ENCODE measurements around the gene SLC26A6. TPM values are rescaled to one million over a fixed set of nuclear protein-coding genes. Genes with fewer than 3 reads are reported as not detected.

The SLC26A6 gene, protein sequence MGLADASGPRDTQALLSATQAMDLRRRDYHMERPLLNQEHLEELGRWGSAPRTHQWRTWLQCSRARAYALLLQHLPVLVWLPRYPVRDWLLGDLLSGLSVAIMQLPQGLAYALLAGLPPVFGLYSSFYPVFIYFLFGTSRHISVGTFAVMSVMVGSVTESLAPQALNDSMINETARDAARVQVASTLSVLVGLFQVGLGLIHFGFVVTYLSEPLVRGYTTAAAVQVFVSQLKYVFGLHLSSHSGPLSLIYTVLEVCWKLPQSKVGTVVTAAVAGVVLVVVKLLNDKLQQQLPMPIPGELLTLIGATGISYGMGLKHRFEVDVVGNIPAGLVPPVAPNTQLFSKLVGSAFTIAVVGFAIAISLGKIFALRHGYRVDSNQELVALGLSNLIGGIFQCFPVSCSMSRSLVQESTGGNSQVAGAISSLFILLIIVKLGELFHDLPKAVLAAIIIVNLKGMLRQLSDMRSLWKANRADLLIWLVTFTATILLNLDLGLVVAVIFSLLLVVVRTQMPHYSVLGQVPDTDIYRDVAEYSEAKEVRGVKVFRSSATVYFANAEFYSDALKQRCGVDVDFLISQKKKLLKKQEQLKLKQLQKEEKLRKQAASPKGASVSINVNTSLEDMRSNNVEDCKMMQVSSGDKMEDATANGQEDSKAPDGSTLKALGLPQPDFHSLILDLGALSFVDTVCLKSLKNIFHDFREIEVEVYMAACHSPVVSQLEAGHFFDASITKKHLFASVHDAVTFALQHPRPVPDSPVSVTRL
- 4.4 and 9.7 TPM in 2 replicates for total RNA-seq (2014; rRNA removed; shearing (Covaris generic); ENCODE audit: low replicate concordance)

DNA sequence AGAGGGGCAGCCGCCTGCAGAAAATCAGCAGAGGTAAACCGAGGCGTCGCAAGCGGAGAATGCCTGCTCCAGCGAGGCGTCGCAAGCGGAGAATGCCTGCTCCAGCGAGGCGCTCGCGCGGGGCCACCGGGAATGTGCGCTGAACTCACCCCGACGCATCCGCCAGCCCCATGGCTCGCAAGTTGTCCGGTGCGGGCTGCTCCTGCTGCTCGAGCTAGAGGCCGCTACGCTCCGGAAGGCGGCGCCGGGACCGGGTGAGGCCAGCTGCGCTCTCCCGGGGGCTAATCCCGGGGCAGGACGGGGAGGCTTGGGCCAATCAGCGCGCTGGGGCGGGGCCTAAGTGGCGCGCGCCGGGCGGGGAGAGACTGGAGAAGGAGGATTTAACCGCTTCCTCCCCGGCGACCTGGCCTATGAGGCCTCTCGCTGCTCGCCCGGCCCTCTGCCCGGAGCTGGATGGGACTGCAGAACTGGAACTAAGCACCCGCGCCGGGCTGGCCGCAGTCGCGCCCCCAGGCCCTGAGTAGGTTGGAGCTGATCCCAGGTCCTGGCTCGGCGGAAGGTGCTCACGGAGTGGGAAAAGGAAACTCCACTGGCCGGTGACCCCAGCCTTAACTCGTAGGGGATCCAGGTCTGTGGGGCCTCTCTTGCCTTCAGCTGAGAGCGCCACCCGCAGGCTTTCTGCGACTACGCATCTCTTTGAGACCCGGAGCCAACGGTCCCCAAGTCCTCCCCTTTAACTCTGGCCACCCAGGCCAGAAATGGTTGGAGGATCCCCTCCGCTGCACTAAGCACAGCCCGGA, at the start of gene SLC26A6:
Gene SLC26A6, minus strand, starts transcription at position 240 of the 800 bp plus-strand sequence. Its CDS starts 68 bp downstream, at position 172.
- peak; percentile 95 for DNase-seq
- no peaks in the 10 kb centered on the region for H3K36me3 ChIP-seq
- H3K4me3 ChIP-seq, result peak within 1 kb of the TSS; percentile 68
- no peaks in the 10 kb centered on the region for H3K9me3 ChIP-seq
- H3K27me3 ChIP-seq, result no peaks in the 10 kb centered on the region

DNA sequence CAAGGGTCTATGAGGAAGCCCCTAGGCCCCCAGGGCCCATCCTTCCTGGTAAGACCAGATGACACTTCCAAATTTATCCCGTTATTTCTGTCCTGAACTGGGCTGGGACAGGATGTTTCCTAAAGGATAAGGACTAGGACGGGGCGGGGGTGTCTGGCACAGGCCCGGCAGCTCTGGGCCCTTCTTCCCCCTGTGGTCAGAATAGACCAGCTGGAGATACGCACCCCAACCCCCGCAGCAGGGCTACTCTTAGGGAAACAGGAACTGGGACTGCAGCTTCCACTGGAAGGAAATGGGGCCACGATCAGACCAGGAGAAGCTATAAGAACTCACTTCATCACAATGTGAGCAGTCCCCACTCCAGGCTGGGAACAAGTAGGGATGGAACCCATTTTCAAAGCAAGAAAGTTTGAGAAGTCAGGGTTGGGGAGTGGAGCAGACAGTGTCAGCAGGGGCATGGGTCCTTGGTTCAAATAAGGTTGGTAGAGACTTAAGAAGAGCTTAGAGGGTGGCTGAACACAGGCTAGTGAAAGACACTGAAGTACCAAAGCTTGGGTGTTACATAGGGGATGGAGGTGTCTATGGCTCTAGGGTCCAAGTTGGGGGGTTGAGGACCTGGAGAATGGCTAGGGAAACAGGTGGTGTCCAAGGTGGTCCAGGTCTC, 49.4 kb upstream of the SLC26A6 start:
- DNase-seq, result no peak
- Histone ChIP-seq H3K27me3 (no peaks in the 10 kb centered on the region), H3K4me3 (no peak overlapping the region), H3K36me3 (peaks cover 3% of the 10 kb centered on the region), H3K9me3 (no peaks in the 10 kb centered on the region)

DNA sequence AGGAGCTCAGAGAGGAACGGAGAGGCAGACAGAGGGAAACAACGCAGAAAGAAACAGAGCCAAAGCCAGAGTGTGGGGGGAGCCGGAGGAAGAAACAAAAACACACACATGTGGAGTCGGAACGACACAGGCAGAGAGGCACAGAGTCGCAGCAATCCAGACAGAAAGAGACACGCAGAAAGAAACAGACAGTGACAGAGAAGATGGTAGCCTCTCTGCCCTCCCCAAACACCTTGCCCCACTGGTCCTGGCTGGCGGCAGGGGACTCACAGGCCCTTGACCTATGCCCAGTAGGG, 48.7 kb upstream of the SLC26A6 start:
- Histone ChIP-seq H3K27me3 (no peaks in the 10 kb centered on the region), H3K4me3 (no peak overlapping the region), H3K36me3 (peaks cover 3% of the 10 kb centered on the region; the same call in 1 of the 2 replicates), H3K9me3 (no peaks in the 10 kb centered on the region)
- no peak for DNase-seq

DNA sequence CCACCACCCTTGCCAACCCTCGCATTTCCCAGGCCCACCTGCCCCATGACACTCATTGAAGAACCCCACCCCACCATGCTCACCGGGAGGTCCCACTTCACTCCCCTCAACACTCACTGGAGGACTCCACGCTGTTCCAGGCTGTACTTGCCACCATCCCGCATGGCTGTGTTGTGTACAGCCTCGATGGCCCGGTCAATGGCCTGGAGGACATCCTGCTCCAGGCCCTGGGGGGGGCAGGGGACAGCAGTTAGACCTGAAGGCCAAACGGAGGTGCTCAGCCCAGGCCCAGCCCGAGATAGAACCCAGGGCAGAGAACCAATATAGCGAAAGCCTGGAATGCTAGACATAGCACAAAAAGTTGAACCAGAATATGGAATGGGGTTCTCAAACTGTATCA, 47.5 kb upstream of the SLC26A6 start:
- Histone ChIP-seq H3K9me3 (no peaks in the 10 kb centered on the region), H3K36me3 (peaks cover 3% of the 10 kb centered on the region; the same call in 1 of the 2 replicates), H3K27me3 (no peaks in the 10 kb centered on the region), H3K4me3 (no peak overlapping the region)
- DNase-seq, result no peak

DNA sequence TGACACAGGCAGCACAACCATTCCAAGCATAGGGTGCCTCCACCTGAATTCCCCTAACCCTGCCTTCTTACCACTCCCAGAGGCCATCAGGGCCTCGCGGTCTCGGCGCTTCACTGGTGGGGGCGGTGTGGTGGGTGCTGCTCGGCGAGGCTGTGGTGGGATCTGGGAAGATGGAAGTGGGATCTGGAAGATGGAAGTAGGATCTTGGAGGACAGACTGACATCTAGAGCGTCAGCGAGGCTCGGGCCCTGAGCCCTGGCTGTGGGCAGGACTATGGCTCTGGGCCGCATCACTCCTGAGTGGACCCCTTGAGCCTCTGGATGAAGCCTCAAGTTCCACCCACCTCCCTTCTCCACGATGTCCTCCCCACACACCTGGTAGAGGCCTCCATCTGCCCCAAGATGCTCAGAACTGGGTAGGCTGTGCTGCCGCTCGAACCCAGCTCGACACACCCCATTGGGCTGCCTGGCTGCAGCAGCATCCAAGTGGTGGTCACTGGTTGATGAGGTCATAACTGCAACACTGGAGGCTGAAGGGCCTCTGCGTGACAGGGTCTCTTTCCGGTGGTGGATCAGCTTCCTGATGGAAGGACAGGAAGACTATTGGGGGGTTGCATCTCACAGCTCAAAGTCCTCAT, 46.8 kb upstream of the SLC26A6 start:
- Histone ChIP-seq H3K36me3 (no peaks in the 10 kb centered on the region), H3K9me3 (no peaks in the 10 kb centered on the region), H3K27me3 (no peaks in the 10 kb centered on the region), H3K4me3 (no peak overlapping the region)
- DNase-seq, result no peak

DNA sequence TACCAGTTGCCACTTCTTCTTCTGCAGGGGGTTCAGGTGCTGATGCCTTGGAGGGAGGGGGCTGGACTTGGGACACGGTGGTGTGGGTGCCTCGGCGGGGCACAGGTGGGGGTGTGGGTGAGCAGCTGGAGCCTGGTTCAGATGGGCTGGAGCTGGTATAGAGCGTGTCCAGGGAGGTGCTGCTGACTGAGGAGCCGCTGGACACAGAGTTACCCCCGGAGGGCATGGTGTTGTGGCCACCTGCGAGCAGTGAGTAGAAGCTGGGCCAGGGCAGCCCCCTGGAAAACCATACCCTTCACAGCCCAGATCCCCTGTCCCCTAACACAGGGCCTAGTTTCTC, 46.2 kb upstream of the SLC26A6 start:
- no peaks in the 10 kb centered on the region for H3K9me3 ChIP-seq

DNA sequence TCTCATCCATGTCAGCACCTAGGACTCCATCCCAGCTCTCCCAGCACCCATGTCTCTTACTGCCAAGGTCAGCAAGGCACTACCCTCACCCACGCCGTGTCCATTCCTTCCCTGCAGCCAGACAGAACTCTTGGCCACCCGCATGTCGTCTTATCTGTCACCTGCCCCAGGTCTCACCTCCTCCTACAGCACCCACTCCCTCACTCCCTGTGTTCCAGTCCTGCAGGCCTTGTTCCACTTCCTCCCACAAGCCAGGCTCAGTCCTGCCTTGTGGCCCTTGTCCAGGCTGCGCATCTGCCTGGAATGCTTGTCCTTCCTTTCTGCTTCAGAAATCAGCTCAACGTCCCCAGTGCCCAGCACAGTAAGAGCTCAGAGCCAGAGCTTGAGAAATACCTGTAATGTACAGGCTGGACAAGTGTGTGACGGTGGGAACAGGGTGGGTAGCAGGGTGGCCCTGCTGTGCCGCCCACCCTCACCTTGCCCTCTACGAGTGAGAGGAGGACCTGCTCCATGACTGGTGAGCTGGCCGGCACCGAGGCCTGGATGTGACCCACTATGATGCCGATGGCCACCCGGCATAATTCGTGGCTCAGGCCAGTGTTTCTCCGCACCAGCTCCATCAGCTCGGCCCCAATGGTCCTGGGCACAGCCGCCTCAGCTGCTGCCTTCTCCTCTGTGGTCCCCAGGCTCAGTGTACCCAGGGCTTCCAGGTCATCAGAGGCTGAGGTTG, 45.7 kb upstream of the SLC26A6 start:
- Histone ChIP-seq H3K4me3 (no peak overlapping the region), H3K36me3 (no peaks in the 10 kb centered on the region), H3K27me3 (no peaks in the 10 kb centered on the region), H3K9me3 (no peaks in the 10 kb centered on the region)
- DNase-seq, result no peak

More for the DNA sequence above, 46.2 kb upstream of the SLC26A6 start:
- no peak for DNase-seq
- H3K27me3 ChIP-seq, result no peaks in the 10 kb centered on the region
- no peaks in the 10 kb centered on the region for H3K36me3 ChIP-seq
- no peak overlapping the region for H3K4me3 ChIP-seq

DNA sequence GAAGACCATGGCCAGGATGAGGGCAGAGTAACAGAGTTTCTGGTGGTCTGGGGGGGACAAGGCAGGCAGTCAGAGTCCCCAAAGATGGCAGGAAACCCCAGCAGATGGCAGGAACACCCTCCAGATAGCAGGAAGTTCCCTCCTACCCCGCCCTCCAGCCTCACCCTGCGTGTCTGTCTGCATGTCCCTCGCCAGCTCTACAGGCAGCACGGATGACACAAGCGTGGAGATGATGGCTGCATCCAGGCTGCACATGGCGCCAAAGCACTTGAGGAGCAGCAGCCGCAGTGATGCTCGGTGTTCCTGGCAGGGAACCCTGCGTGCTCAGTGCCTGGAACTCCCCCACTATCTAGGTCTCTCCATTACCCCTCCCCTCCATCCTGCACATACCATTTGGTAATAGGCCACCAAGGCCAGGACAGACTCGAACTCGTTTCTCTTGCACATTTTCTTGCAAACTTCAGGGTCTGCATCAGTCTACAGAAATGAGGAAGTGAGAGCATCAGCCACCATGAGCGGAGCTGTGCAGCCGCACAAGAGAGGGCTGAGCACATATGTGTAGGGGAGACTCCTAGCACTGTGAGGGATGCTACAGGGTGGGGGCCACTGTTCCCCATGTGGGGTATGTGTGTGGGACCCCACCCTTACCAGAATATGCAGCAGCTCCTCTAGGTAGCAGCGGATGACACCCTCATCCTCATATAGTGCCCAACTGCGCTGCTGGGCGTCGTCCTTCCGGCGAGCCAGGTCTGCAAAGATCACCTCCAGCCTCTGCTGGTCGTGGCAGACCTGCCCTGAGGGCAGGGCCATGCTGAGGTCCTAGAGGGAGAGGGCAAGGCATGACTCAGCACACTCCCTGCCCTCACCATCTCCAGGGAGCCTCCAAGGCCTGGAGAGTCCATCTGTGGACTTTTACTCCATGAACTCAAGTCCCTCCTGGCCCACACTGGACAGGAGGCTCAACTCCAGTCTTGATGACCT, 44.4 kb upstream of the SLC26A6 start:
- DNase-seq, result no peak
- no peaks in the 10 kb centered on the region for H3K36me3 ChIP-seq

DNA sequence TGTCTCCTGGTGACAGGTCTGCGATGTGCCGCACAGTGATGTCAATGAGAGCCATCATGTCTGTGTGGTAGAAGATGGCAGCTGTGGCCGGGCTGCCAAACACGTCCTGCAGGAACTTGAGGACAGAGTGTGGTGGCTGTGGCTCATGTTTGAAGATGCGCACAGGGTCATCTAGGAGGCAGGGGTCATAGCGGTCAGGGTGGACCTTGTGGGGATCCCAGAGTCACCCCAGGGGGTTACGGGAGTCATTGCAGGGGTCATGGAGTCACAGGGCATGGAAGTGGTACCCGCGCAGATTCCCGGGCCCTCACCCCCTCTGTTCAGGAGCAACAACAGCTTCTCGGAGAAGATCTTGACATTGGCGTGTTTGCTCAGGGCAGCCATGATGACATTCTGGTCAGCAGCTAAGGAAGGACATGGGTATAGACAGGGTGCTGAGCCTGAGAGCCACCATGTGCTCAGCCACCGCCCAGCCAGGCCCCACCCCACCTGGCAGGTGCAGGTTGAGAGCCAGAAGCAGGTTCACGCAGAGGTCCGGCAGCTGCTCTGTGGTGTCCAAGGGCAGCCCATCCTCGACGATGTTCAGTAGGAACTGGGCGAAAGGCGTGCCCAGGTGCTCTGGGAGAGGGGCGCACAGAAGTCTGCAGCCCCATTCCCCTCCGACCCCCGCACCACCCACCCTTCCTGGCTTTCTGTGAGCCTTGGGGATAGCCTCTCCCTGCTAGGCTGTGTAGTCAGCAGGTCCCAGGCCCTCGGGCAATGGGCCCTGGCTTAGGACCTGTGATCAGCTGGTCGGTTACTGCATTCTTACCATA, 43.5 kb upstream of the SLC26A6 start:
- no peaks in the 10 kb centered on the region for H3K9me3 ChIP-seq
- DNase-seq, result no peak
- H3K36me3 ChIP-seq, result no peaks in the 10 kb centered on the region
- no peak overlapping the region for H3K4me3 ChIP-seq
- H3K27me3 ChIP-seq, result no peaks in the 10 kb centered on the region

More for the DNA sequence above, 44.4 kb upstream of the SLC26A6 start:
- H3K9me3 ChIP-seq, result no peaks in the 10 kb centered on the region
- no peak overlapping the region for H3K4me3 ChIP-seq
- H3K27me3 ChIP-seq, result no peaks in the 10 kb centered on the region

DNA sequence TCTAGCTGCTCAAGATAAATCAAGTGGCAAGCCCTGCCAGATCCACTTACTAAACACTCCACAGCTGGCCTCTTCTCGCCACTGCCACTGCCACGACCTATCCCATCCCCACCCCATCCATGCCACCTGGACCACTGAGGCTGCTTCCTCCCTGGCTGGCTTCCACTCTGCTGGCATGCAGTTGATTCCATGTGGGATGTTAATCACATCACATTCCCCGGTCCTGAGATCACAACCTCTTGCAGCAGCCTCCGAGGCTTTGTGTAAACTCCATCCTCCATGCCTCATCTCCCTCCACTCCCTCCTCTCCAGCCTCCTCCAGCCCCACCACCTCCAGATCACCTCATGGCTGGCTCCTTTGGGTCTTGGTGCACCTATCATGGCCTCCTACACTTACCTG, 42.8 kb upstream of the SLC26A6 start:
- no peak for DNase-seq
- H3K36me3 ChIP-seq, result no peaks in the 10 kb centered on the region

DNA sequence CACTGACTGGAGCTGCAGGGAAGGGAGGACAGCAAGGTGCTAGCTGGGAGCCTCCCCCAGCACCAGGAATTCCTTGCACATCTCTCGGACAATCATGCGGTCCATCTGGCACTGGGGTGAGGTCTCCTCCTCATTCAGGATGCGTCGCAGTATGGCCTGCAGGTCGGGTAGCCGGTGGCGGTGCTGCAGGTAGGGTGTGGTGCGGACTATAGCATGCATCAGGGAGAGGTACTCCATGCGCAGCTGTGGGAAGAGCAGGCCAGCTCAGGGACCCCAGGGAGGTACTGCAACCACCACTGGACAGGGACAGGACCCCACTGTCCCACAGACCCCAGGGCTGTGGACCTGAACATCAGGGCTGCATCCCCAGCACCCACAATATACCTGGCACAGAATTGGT, 39.2 kb upstream of the SLC26A6 start:
- DNase-seq, result no peak
- H3K36me3 ChIP-seq, result no peaks in the 10 kb centered on the region
- no peaks in the 10 kb centered on the region for H3K27me3 ChIP-seq
- H3K9me3 ChIP-seq, result no peaks in the 10 kb centered on the region
- no peak overlapping the region for H3K4me3 ChIP-seq

More for the DNA sequence above, 42.8 kb upstream of the SLC26A6 start:
- no peak overlapping the region for H3K4me3 ChIP-seq
- H3K9me3 ChIP-seq, result no peaks in the 10 kb centered on the region
- H3K27me3 ChIP-seq, result no peaks in the 10 kb centered on the region

DNA sequence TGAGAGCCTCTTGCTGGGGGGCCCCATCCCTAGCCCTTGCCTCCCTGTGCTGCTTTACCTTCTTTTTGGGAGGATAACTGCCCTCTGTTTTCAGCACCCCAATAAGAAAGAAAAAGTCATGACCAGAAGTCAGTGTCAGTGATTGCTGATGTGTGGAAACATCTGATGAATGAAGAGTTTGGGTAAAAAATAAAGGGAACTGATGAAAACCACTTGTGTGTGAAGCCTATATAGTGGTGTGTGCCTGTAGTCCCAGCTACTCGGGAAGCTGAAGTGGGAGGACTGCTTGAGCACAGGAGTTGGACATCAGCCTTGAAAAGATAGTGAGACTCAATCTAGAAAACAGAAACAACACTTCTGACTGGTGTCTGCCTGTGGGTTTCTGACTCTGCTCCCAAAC, 37.3 kb upstream of the SLC26A6 start:
- DNase-seq, result no peak
- Histone ChIP-seq H3K9me3 (no peaks in the 10 kb centered on the region), H3K36me3 (no peaks in the 10 kb centered on the region), H3K27me3 (no peaks in the 10 kb centered on the region), H3K4me3 (no peak overlapping the region)

DNA sequence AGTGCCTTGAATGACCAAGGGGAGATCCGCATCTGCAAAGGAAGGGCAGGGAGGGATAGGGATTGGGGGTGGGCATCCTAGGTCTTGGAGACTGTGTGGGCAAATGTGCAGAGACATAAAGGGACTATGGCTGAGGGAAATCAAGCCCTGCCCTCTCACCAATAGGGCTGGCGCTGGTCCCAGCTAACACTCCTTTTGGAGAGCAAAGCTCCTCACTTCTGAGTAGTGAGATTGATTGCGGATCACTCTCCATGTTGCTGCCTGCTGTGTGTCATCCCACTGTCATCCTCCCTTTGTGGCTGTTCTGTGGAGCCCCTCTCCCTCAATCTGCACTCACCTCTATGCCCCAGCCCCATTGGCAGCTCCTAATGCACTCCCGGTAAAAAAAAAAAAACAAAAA, 29.7 kb upstream of the SLC26A6 start:
- H3K4me3 ChIP-seq, result no peak overlapping the region
- H3K9me3 ChIP-seq, result no peaks in the 10 kb centered on the region
- no peak for DNase-seq
- no peaks in the 10 kb centered on the region for H3K36me3 ChIP-seq
- H3K27me3 ChIP-seq, result 0 out of 2 replicates have a peak, but pooled peaks cover 2% of the 10 kb centered on the region

DNA sequence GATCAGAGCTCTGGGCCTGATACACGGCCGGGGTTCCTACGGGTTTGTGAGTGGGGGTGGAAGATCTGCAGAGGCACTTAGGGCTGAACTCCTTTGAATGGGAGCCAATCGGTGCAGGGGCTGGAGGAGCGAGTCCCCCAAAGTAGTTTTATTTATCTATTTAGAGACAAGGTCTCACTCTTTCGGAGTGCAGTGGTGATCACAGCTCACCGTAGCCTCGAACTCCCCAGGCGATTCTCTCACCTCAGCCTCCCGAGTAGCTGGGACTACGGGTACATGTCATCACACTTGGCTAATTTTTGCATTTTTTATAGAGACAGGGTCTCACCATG, 29.0 kb upstream of the SLC26A6 start:
- no peak for DNase-seq
- H3K36me3 ChIP-seq, result no peaks in the 10 kb centered on the region
- H3K4me3 ChIP-seq, result no peak overlapping the region; the same call in 1 of the 2 replicates
- H3K9me3 ChIP-seq, result no peaks in the 10 kb centered on the region
- H3K27me3 ChIP-seq, result 0 out of 2 replicates have a peak, but pooled peaks cover 2% of the 10 kb centered on the region
